ENCODE measurements around the gene MEGF6.

MEGF6 gene

DNA sequence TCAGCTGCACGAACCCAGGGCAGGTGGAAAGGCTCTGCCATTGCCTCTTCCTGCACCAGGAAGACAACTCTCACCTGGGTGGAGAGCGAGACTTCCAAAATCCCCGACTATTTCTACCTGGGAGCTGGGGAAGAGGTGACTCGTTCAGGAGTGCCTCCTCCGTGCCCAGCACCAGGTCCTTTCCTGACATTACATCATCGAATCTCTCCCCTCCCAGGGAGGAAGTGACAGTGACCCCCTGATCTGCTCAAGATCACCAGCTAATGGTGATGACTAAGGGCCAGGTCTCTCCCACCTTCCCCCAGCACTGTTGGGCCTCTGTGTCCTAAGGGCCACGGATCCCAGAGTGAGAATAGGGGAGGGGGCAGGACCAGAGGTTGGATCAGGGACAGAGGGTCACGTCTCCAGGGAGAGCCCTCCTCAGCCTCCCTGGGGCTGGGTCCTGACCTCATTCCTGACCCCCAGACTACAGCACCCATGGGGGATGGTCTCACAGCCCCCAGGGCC is 6.8 kb downstream of the MEGF6 start:
- H4K20me1 ChIP-seq (ENCODE audit: control insufficient read depth, insufficient read depth, low read depth, low read length) = no peaks in the 10 kb centered on the region
- 0 out of 2 replicates have a peak, but pooled peaks cover 4% of the 10 kb centered on the region for H3K27me3 ChIP-seq (ENCODE audit: control insufficient read depth, low read length)
- no peak overlapping the region for H3K4me2 ChIP-seq (ENCODE audit: low read length)
- no peaks in the 10 kb centered on the region for H3F3A ChIP-seq (ENCODE audit: control insufficient read depth, insufficient read depth)
- no peaks in the 10 kb centered on the region for H3K36me3 ChIP-seq (ENCODE audit: control insufficient read depth, low read length)
- no peaks in the 10 kb centered on the region for H3K4me1 ChIP-seq (ENCODE audit: control insufficient read depth, low read length)
- no peaks in the 10 kb centered on the region for H3K9me2 ChIP-seq (replicated peaks; ENCODE audit: control insufficient read depth, low read length)
- no peaks in the 10 kb centered on the region for H3K79me2 ChIP-seq (ENCODE audit: control insufficient read depth, low read length)
- TF ChIP-seq EZH2phosphoT487 (IDR thresholded peaks at IDR 0.05; ENCODE audit: borderline replicate concordance, low read length) = no peak
- TF ChIP-seq, protein P1, sequence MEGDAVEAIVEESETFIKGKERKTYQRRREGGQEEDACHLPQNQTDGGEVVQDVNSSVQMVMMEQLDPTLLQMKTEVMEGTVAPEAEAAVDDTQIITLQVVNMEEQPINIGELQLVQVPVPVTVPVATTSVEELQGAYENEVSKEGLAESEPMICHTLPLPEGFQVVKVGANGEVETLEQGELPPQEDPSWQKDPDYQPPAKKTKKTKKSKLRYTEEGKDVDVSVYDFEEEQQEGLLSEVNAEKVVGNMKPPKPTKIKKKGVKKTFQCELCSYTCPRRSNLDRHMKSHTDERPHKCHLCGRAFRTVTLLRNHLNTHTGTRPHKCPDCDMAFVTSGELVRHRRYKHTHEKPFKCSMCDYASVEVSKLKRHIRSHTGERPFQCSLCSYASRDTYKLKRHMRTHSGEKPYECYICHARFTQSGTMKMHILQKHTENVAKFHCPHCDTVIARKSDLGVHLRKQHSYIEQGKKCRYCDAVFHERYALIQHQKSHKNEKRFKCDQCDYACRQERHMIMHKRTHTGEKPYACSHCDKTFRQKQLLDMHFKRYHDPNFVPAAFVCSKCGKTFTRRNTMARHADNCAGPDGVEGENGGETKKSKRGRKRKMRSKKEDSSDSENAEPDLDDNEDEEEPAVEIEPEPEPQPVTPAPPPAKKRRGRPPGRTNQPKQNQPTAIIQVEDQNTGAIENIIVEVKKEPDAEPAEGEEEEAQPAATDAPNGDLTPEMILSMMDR (IDR thresholded peaks at IDR 0.05; ENCODE audit: low read depth, low read length, poor library complexity, severe bottlenecking) = no peak
- no peaks in the 10 kb centered on the region for H3K9me3 ChIP-seq (ENCODE audit: control insufficient read depth, insufficient read depth, low read length)
- no peak overlapping the region for H3K27ac ChIP-seq (ENCODE audit: low read depth, low read length)
- no peak overlapping the region for H3K4me3 ChIP-seq (ENCODE audit: low read length)

DNA sequence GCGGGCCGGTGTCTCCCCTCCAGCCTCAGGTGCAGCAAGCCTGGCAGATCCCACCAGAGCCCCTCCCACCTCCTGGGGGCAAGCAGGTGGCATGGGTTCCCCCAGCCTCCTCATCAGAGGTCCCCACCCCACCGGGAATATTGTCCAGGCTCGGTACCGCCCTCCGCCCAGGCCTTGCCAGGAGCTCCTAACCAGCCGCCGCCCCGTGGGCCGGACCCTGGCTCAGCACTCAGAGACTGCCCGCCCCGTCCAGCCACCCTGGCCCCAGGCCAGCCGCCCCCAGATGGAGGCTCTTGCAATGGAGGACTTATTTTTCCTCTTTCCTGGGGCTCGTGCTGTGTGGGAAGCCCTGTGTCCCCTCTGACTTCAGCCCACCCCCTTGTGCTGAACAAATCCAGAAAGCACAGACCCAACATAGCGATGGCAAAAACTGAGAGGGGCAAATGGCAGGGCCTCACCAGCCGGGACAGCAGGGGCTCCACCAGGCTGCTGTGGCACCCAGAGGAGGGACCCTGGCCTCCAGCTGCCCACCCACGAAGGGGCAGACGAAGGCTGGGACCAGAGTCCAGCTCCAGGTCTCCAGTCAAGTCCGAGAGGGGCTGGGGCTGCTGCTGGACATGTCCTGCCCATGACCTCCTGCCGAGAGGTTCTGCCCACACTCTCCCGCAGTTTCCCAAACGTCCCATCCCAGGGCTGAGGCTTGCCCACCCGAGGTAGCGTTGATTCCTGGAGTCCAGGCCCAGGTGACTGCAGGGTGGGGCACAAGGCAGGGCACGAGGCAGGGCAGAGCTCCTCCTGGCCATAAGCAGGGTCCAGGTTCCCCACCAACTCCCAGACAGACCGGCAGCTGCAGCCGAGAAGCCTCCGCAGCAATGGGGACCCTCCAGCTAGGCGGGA is 7.5 kb downstream of the MEGF6 start:
- Histone ChIP-seq H3K4me2 (ENCODE audit: low read length) (no peak overlapping the region), H3K36me3 (ENCODE audit: control insufficient read depth, low read length) (no peaks in the 10 kb centered on the region), H3K9me3 (ENCODE audit: control insufficient read depth, insufficient read depth, low read length) (no peaks in the 10 kb centered on the region), H3F3A (ENCODE audit: control insufficient read depth, insufficient read depth) (no peaks in the 10 kb centered on the region), H3K4me3 (ENCODE audit: low read length) (no peak overlapping the region), H4K20me1 (ENCODE audit: control insufficient read depth, insufficient read depth, low read depth, low read length) (no peaks in the 10 kb centered on the region), H3K79me2 (ENCODE audit: control insufficient read depth, low read length) (no peaks in the 10 kb centered on the region), H3K27me3 (ENCODE audit: control insufficient read depth, low read length) (0 out of 2 replicates have a peak, but pooled peaks cover 3% of the 10 kb centered on the region), H3K9me2 (replicated peaks; ENCODE audit: control insufficient read depth, low read length) (no peaks in the 10 kb centered on the region), H3K27ac (ENCODE audit: low read depth, low read length) (no peak overlapping the region), H3K4me1 (ENCODE audit: control insufficient read depth, low read length) (peaks cover 4% of the 10 kb centered on the region)
- no peak for TF ChIP-seq EZH2phosphoT487 (IDR thresholded peaks at IDR 0.05; ENCODE audit: borderline replicate concordance, low read length)
- TF ChIP-seq, protein P1 (IDR thresholded peaks at IDR 0.05; ENCODE audit: low read depth, low read length, poor library complexity, severe bottlenecking) = no peak

DNA sequence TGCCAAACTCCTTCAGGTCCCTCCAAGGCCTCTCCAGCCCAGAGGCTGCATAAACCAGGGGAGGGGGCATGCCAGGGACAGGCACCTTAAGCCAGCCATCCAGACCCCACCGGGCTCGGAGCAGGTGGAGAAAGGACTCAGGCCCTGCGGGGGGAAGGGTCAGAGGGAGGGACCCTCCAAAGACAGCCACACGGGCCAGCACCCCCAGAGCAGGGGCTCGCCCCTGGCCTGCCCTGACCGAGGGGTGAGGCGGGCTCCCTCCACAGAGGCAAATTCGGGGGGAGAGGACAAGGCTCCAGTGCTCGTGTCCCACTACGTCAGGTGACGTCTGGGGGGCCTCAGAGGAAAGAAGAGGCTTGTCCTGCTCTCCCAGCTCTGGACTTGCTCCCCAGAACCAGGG is 8.2 kb downstream of the MEGF6 start:
- TF ChIP-seq, protein P1 (IDR thresholded peaks at IDR 0.05; ENCODE audit: low read depth, low read length, poor library complexity, severe bottlenecking) = no peak
- TF ChIP-seq EZH2phosphoT487 (IDR thresholded peaks at IDR 0.05; ENCODE audit: borderline replicate concordance, low read length) = no peak
- no peaks in the 10 kb centered on the region for H3K9me2 ChIP-seq (replicated peaks; ENCODE audit: control insufficient read depth, low read length)
- H3K4me3 ChIP-seq (ENCODE audit: low read length) = no peak overlapping the region
- no peaks in the 10 kb centered on the region for H3K27me3 ChIP-seq (ENCODE audit: control insufficient read depth, low read length)
- H3K79me2 ChIP-seq (ENCODE audit: control insufficient read depth, low read length) = no peaks in the 10 kb centered on the region
- no peaks in the 10 kb centered on the region for H3F3A ChIP-seq (ENCODE audit: control insufficient read depth, insufficient read depth)
- no peak overlapping the region for H3K27ac ChIP-seq (ENCODE audit: low read depth, low read length)
- no peaks in the 10 kb centered on the region for H4K20me1 ChIP-seq (ENCODE audit: control insufficient read depth, insufficient read depth, low read depth, low read length)
- no peaks in the 10 kb centered on the region for H3K36me3 ChIP-seq (ENCODE audit: control insufficient read depth, low read length)
- H3K4me1 ChIP-seq (ENCODE audit: control insufficient read depth, low read length) = peaks cover 11% of the 10 kb centered on the region
- H3K9me3 ChIP-seq (ENCODE audit: control insufficient read depth, insufficient read depth, low read length) = no peaks in the 10 kb centered on the region
- H3K4me2 ChIP-seq (ENCODE audit: low read length) = no peak overlapping the region
